ENCODE data around the gene HLA-DQA2. TPM values are rescaled to one million over a fixed set of nuclear protein-coding genes. Genes with fewer than 3 reads are reported as not detected.
"Not testable (repeated sequence)": the region's sequence is repeated elsewhere in the genome, so short reads cannot be mapped to it uniquely, and the experiment has no call there.

The HLA-DQA2 gene
- total RNA-seq, 1 experiment from 2014 or later = not detected

- H3K79me2 ChIP-seq (ENCODE audit: insufficient read depth, low read length); RAD21 ChIA-PET (ENCODE audit: low non-redundant PET in 1 of 2, low total read pairs in 2 of 2, uncharacterized antibody in 2 of 2, unreplicated experiment in 2 of 2); H3K9me2 ChIP-seq (ENCODE audit: insufficient read depth); H3K9ac ChIP-seq (ENCODE audit: low read length); BruUV-seq (replicated peaks); H3K36me3 ChIP-seq (ENCODE audit: control insufficient read depth in 1 of 2, insufficient read depth in 2 of 2, low read length in 2 of 2); H2AFZ ChIP-seq (ENCODE audit: low read depth, low read length, poor library complexity, severe bottlenecking); H3K4me3 ChIP-seq (replicated peaks in 1 of 2; ENCODE audit: low read depth in 1 of 2, low read length in 2 of 2); H3K27me3 ChIP-seq (ENCODE audit: insufficient read depth, low read length); H3K9me3 ChIP-seq (ENCODE audit: control insufficient read depth in 1 of 2, insufficient read depth in 1 of 2, low read depth in 1 of 2, low read length in 2 of 2); POLR2A ChIA-PET; CTCF ChIA-PET; H3K4me1 ChIP-seq (ENCODE audit: control insufficient read depth in 1 of 2, insufficient read depth in 2 of 2, low read length in 2 of 2); H3K27ac ChIP-seq (ENCODE audit: low read depth, low read length); ATAC-seq; H3K4me2 ChIP-seq (ENCODE audit: low read length); intact Hi-C loops (cut with micrococcal nuclease); DNase-seq (ENCODE audit: low read depth, low spot score); H4K20me1 ChIP-seq (ENCODE audit: insufficient read depth): not testable (repeated sequence)
These were observed 36.0 kb upstream of the HLA-DQA2 start for GRCh38 chr6:32705164-32705563.

DNA sequence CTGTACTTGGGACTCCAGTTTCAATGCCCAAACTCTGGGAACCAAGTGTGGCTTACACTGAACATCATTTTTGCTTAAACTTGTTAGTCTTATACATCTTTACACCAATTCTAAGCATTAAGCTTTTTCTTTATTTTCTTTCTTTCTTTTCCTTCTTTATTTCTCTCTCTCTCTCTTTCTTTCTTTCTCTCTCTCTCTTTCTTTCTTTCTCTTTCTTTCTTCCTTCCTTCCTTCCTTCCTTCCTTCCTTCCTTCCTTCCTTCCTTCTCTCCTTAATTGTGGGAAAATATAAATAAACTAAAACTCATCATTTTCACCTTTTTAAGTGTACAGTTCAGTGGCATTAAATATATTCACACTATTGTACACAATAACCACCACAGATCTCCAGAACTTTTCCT, 31.6 kb upstream of the HLA-DQA2 start:
- Histone ChIP-seq H3K9me3 (ENCODE audit: control insufficient read depth in 1 of 2, insufficient read depth in 1 of 2, low read depth in 1 of 2, low read length in 2 of 2) (no peaks in the 10 kb centered on the region), H3K9ac (ENCODE audit: low read length) (no peak overlapping the region), H3K4me1 (ENCODE audit: control insufficient read depth in 1 of 2, insufficient read depth in 2 of 2, low read length in 2 of 2) (no peaks in the 10 kb centered on the region), H4K20me1 (ENCODE audit: insufficient read depth) (no peaks in the 10 kb centered on the region), H2AFZ (ENCODE audit: low read depth, low read length, poor library complexity, severe bottlenecking) (no peak overlapping the region), H3K36me3 (ENCODE audit: control insufficient read depth in 1 of 2, insufficient read depth in 2 of 2, low read length in 2 of 2) (no peaks in the 10 kb centered on the region), H3K27ac (ENCODE audit: low read depth, low read length) (no peak overlapping the region), H3K4me3 (replicated peaks in 1 of 2; ENCODE audit: low read depth in 1 of 2, low read length in 2 of 2) (no peak overlapping the region), H3K27me3 (ENCODE audit: insufficient read depth, low read length) (no peaks in the 10 kb centered on the region), H3K4me2 (ENCODE audit: low read length) (no peak overlapping the region), H3K79me2 (ENCODE audit: insufficient read depth, low read length) (no peaks in the 10 kb centered on the region), H3K9me2 (ENCODE audit: insufficient read depth) (no peaks in the 10 kb centered on the region)
- BruUV-seq (replicated peaks) = no TSS peak
- POLR2A ChIA-PET = no interaction called here
- RAD21 ChIA-PET (ENCODE audit: low non-redundant PET in 1 of 2, low total read pairs in 2 of 2, uncharacterized antibody in 2 of 2, unreplicated experiment in 2 of 2) = no interaction called here
- ATAC-seq (no peak), DNase-seq (ENCODE audit: low read depth, low spot score) (no peak)
- CTCF ChIA-PET = no interaction called here
- TF ChIP-seq ZFX (IDR thresholded peaks at IDR 0.05) (no peak), EZH2 (IDR thresholded peaks at IDR 0.05) (no peak), CTCF (IDR thresholded peaks at IDR 0.05 in 2 of 3, conservative IDR thresholded peaks at IDR 0.05 in 1 of 3; ENCODE audit: borderline replicate concordance in 1 of 3, insufficient read depth in 1 of 3, low read depth in 2 of 3, low read length in 2 of 3) (no peak), RAD21 (IDR thresholded peaks at IDR 0.05; ENCODE audit: low read depth) (no peak), EZH2phosphoT487 (IDR thresholded peaks at IDR 0.05; ENCODE audit: borderline replicate concordance) (no peak), EGR1 (IDR thresholded peaks at IDR 0.05; ENCODE audit: low read depth) (no peak), ELF1 (IDR thresholded peaks at IDR 0.05; ENCODE audit: borderline replicate concordance, low read depth) (no peak), POLR2AphosphoS5 (IDR thresholded peaks at IDR 0.05; ENCODE audit: low read depth, low read length) (no peak)
- intact Hi-C loops (cut with micrococcal nuclease) = no loop called here

Data from HCT116 (cell line).